RPMI8226 (cell line): ENCODE measurements around the gene PRCD.

Experiments used
- DNase-seq: peaks from one replicate; pipeline ENCODE4 v3.0.0-alpha.2; 2015

PRCD gene

GRCh38 chr17:76539631-76540271 lies at the start of gene PRCD:
Gene PRCD, plus strand, starts transcription at chr17:76540044. Its CDS starts 98 bp downstream, at chr17:76540142.
- no peak for DNase-seq

- peak; percentile 43 for DNase-seq
These were observed 49.6 kb upstream of the PRCD start for GRCh38 chr17:76490112-76490710.

- DNase-seq: peak; percentile 46
These were observed 48.3 kb upstream of the PRCD start for GRCh38 chr17:76491271-76492122.

- peak; percentile 89 for DNase-seq
These were observed 47.5 kb upstream of the PRCD start for GRCh38 chr17:76492123-76492988.

GRCh38 chr17:76492989-76493501 lies 46.8 kb upstream of the PRCD start:
- DNase-seq: peak; percentile 97

GRCh38 chr17:76493505-76494167 lies 46.2 kb upstream of the PRCD start:
- DNase-seq: no peak

GRCh38 chr17:76495663-76496400 lies 44.0 kb upstream of the PRCD start:
- no peak for DNase-seq

- DNase-seq: no peak
These were observed 43.4 kb upstream of the PRCD start for GRCh38 chr17:76496464-76496863.

GRCh38 chr17:76497699-76497978 lies 42.2 kb upstream of the PRCD start:
- no peak for DNase-seq

GRCh38 chr17:76497979-76498875 lies 41.6 kb upstream of the PRCD start:
- peak; percentile 76 for DNase-seq

- peak; percentile 32 for DNase-seq
These were observed 41.0 kb upstream of the PRCD start for GRCh38 chr17:76498876-76499251.

GRCh38 chr17:76499267-76499667 lies 40.6 kb upstream of the PRCD start:
- no peak for DNase-seq

- peak; percentile 49 for DNase-seq
These were observed 39.6 kb upstream of the PRCD start for GRCh38 chr17:76500074-76500746.

GRCh38 chr17:76500747-76501017 lies 39.2 kb upstream of the PRCD start:
- DNase-seq: peak; percentile 43

- DNase-seq: peak; percentile 93
These were observed 38.6 kb upstream of the PRCD start, which contains the start of gene RHBDF2 for GRCh38 chr17:76501018-76501826. Gene RHBDF2, minus strand, starts transcription at chr17:76501423. Its CDS starts 19,899 bp downstream, at chr17:76481524.

- no peak for DNase-seq
These were observed 38.0 kb upstream of the PRCD start for GRCh38 chr17:76501827-76502307.

GRCh38 chr17:76502341-76503211 lies 37.3 kb upstream of the PRCD start:
- DNase-seq: peak; percentile 78

GRCh38 chr17:76504117-76504516 lies 35.7 kb upstream of the PRCD start:
- DNase-seq: peak; percentile 56
